Activated CD4-positive, alpha-beta memory T cell treated with anti-CD3 and anti-CD28 coated beads for 36 hours (primary cell): ENCODE measurements around the gene SLC25A13. TPM values are rescaled to one million over a fixed set of nuclear protein-coding genes. Genes with fewer than 3 reads are reported as not detected.

Source experiments
- CTCF ChIA-PET: fragments of 350-600 bp; sonication (Branson Sonifier 250); formaldehyde crosslinking; loops from one replicate; lab custom pipeline; 2021; ENCODE audit warnings: antibody characterized with exemption, inconsistent platforms; lab: Charles Lee
- POLR2A ChIA-PET: fragments of 350-600 bp; sonication (Branson Sonifier 250); formaldehyde crosslinking; loops from one replicate; lab custom pipeline; 2021; ENCODE audit warnings: antibody characterized with exemption; lab: Charles Lee
- DNase-seq: peaks from one replicate; pipeline ENCODE4 v3.0.0-alpha.2; 2020
- H3K27ac Mint-ChIP-seq: one replicate; pipeline ENCODE4 v1.8.0; 2021; ENCODE audit warnings: mixed read lengths
- H3K27me3 Mint-ChIP-seq: one replicate; pipeline ENCODE4 v1.8.0; 2021; ENCODE audit warnings: mixed read lengths
- H3K36me3 Mint-ChIP-seq: one replicate; pipeline ENCODE4 v1.8.0; 2021; ENCODE audit warnings: mixed read lengths
- H3K4me1 Mint-ChIP-seq: one replicate; pipeline ENCODE4 v1.8.0; 2021; ENCODE audit warnings: low read depth, mixed read lengths
- H3K4me3 Mint-ChIP-seq: one replicate; pipeline ENCODE4 v1.8.0; 2021; ENCODE audit warnings: mild to moderate bottlenecking, mixed read lengths
- H3K9me3 Mint-ChIP-seq: one replicate; pipeline ENCODE4 v1.8.0; 2021; ENCODE audit warnings: mixed read lengths
- intact Hi-C: fragments of 100-400 bp; cut with micrococcal nuclease; formaldehyde crosslinking; loops from one replicate; pipeline ENCODE4 v1.15.1; 2023
- total RNA-seq, 2 experiments: library from RNA; stranded (reverse); gene quantifications; one replicate each; pipeline ENCODE4 v1.2.3, GENCODE V29; 2021

SLC25A13 gene
- total RNA-seq, 2 experiments from 2014 or later, result 7.5 to 7.9 TPM

DNA sequence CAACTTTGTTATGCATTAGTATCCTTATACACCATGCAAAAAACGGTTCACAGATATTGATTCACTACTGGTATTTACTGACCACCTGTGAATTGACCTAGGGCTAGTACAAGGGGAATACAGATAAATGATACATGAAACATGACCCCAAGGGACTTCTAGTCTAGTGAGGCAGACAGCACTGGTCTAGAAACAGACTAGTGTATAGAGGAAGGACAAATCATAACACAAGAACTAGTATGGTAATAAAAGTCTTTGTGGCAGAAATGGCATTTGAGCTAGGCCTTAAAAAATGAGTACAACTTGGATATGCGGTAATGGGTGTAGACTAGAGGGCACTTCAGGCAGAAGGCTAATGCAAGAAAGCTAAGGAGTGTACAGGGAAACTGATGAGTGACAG is 86.6 kb downstream of the SLC25A13 start:
- DNase-seq, result no peak
- Mint-ChIP-seq H3K27ac (no peak overlapping the region), H3K27me3 (no peaks in the 10 kb centered on the region), H3K4me3 (no peak overlapping the region), H3K4me1 (peaks cover 3% of the 10 kb centered on the region), H3K9me3 (no peaks in the 10 kb centered on the region), H3K36me3 (peaks cover 21% of the 10 kb centered on the region)
- POLR2A ChIA-PET, result no interaction called here
- intact Hi-C loops, result no loop called here
- CTCF ChIA-PET, result no interaction called here

DNA sequence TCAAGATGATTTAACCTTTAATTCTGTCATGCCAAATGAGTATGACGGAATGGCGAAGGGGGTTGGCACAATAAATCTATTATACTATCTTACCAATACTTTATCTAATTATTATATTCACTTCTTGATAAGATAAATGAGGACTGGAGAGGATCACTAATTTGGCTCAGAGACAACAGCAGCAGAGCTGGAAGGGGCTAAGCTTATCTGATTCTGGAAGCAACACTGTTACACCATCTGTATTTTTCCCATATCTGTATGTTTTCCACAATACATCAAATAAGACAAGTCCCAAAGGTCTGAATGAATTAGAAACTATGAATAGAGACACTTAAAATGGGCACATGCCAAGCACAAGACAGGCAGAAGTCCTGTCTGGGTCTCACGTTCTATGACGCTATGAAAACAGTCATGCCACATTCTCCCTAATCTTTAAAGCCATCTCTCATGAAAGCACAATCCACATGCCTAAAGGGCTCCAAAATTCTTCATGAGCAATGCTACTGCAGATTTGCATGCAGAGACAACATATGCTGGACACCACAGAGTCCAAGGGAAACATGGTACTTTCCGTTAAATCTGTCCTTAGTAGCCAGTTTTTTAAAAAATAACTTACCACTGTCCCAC is 88.3 kb downstream of the SLC25A13 start:
- no peaks in the 10 kb centered on the region for H3K27me3 Mint-ChIP-seq
- ChIA-PET POLR2A (no interaction called here), CTCF (no interaction called here)
- intact Hi-C loops, result no loop called here
- H3K4me1 Mint-ChIP-seq, result peaks cover 3% of the 10 kb centered on the region
- no peaks in the 10 kb centered on the region for H3K9me3 Mint-ChIP-seq
- no peak overlapping the region for H3K27ac Mint-ChIP-seq
- peaks cover 31% of the 10 kb centered on the region for H3K36me3 Mint-ChIP-seq
- DNase-seq, result no peak
- H3K4me3 Mint-ChIP-seq, result no peak overlapping the region

- POLR2A ChIA-PET, result no interaction called here
- H3K27me3 Mint-ChIP-seq, result no peaks in the 10 kb centered on the region
- H3K4me3 Mint-ChIP-seq, result no peak overlapping the region
- no peaks in the 10 kb centered on the region for H3K9me3 Mint-ChIP-seq
- H3K4me1 Mint-ChIP-seq, result peaks cover 3% of the 10 kb centered on the region
- intact Hi-C loops, result no loop called here
- no peak for DNase-seq
- CTCF ChIA-PET, result no interaction called here
- peaks cover 33% of the 10 kb centered on the region for H3K36me3 Mint-ChIP-seq
- no peak overlapping the region for H3K27ac Mint-ChIP-seq
These were observed 88.8 kb downstream of the SLC25A13 start for GRCh38 chr7:96233084-96233483.

DNA sequence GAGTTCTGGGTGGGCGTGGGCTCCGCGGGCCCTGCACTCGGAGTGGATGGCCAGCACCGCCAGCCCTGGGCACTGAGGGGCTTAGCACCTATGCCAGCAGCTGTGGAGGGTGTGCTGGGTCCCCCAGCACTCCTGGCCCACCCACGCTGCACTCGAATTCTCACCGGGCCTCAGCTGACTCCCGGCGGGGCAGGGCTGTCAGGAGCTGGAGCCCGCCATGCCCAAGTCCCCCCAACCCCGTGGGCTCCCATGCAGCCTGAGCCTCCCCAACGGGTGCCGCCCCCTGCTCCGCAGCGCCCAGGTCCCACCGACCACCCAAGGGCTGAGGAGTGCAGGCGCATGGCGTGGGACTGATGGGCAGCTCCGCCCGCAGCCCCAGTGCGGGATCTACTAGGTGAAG is 93.1 kb downstream of the SLC25A13 start:
- CTCF ChIA-PET, result no interaction called here
- H3K36me3 Mint-ChIP-seq, result peaks cover 28% of the 10 kb centered on the region
- no peaks in the 10 kb centered on the region for H3K9me3 Mint-ChIP-seq
- intact Hi-C loops, result no loop called here
- peaks cover 3% of the 10 kb centered on the region for H3K4me1 Mint-ChIP-seq
- no peak for DNase-seq
- H3K27ac Mint-ChIP-seq, result no peak overlapping the region
- POLR2A ChIA-PET, result no interaction called here
- H3K27me3 Mint-ChIP-seq, result no peaks in the 10 kb centered on the region
- no peak overlapping the region for H3K4me3 Mint-ChIP-seq

DNA sequence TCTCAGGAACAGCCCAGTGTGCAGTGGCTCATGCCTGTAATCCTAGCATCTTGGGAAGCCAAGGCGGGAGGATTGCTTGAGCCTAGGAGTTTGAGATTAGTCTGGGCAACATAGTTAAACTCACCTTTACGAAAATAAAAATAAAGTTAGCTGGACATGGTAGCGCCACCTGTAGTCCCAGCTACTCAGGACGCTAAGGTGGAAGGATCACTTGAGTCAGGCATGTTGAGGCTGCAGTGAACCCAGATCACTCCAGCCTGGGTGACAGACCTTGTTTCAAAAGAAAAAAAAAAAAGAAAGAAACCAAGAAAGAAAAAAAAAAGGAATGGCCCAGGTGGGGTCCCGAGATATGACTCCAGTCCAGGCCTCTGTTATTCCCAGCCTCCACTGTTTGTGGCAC is 96.6 kb downstream of the SLC25A13 start:
- ChIA-PET CTCF (interaction anchor here (1.1 kb wide), 1 partner anchor 42 kb away, joined by 4 read pairs; no protein-coding TSS in a partner anchor), POLR2A (no interaction called here)
- H3K4me3 Mint-ChIP-seq, result no peak overlapping the region
- H3K27me3 Mint-ChIP-seq, result no peaks in the 10 kb centered on the region
- no peak overlapping the region for H3K27ac Mint-ChIP-seq
- peaks cover 3% of the 10 kb centered on the region for H3K4me1 Mint-ChIP-seq
- DNase-seq, result no peak
- peaks cover 12% of the 10 kb centered on the region for H3K36me3 Mint-ChIP-seq
- no peaks in the 10 kb centered on the region for H3K9me3 Mint-ChIP-seq
- intact Hi-C loops, result no loop called here

DNA sequence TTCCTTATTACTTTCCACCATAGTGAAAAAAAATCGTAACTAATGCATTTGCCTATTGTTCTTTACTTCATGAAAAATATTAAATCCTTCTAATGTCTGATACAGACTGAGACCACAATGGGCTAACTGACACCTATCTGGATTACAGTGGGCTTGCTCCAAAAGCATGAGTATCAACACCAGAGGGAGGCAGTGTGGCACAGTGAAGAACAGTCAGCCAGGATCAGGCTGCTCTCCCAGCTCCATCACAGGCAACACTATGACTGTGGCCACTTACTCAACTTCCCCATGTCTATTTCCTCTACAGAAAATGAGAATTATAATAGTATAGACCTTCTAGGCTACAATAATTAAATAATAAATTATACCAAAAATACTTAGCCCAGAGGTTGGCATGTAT is 97.2 kb downstream of the SLC25A13 start:
- peaks cover 3% of the 10 kb centered on the region for H3K4me1 Mint-ChIP-seq
- H3K4me3 Mint-ChIP-seq, result no peak overlapping the region
- no peaks in the 10 kb centered on the region for H3K27me3 Mint-ChIP-seq
- H3K27ac Mint-ChIP-seq, result no peak overlapping the region
- H3K9me3 Mint-ChIP-seq, result no peaks in the 10 kb centered on the region
- DNase-seq, result peak; percentile 13
- intact Hi-C loops, result loop anchor here (1.0 kb wide), 1 partner anchor 148 kb away; no protein-coding TSS in a partner anchor
- POLR2A ChIA-PET, result no interaction called here
- peaks cover 9% of the 10 kb centered on the region for H3K36me3 Mint-ChIP-seq
- CTCF ChIA-PET, result interaction anchor here (1.1 kb wide), 1 partner anchor 42 kb away, joined by 4 read pairs; no protein-coding TSS in a partner anchor

GRCh38 chr7:96224073-96224472 is 97.8 kb downstream of the SLC25A13 start:
- H3K9me3 Mint-ChIP-seq, result no peaks in the 10 kb centered on the region
- no peak overlapping the region for H3K4me3 Mint-ChIP-seq
- DNase-seq, result no peak
- H3K27ac Mint-ChIP-seq, result no peak overlapping the region
- intact Hi-C loops, result loop anchor here (1.0 kb wide), 1 partner anchor 148 kb away; no protein-coding TSS in a partner anchor
- peaks cover 3% of the 10 kb centered on the region for H3K36me3 Mint-ChIP-seq
- POLR2A ChIA-PET, result no interaction called here
- H3K27me3 Mint-ChIP-seq, result no peaks in the 10 kb centered on the region
- H3K4me1 Mint-ChIP-seq, result peaks cover 3% of the 10 kb centered on the region
- CTCF ChIA-PET, result interaction anchor here (1.1 kb wide), 1 partner anchor 43 kb away, joined by 4 read pairs; no protein-coding TSS in a partner anchor

- intact Hi-C loops, result no loop called here
- Mint-ChIP-seq H3K9me3 (no peaks in the 10 kb centered on the region), H3K4me3 (no peak overlapping the region), H3K36me3 (no peaks in the 10 kb centered on the region), H3K4me1 (peaks cover 3% of the 10 kb centered on the region), H3K27ac (no peak overlapping the region), H3K27me3 (no peaks in the 10 kb centered on the region)
- DNase-seq, result no peak
- POLR2A ChIA-PET, result no interaction called here
- CTCF ChIA-PET, result no interaction called here
These were observed 100.0 kb downstream of the SLC25A13 start for GRCh38 chr7:96221888-96222287.

DNA sequence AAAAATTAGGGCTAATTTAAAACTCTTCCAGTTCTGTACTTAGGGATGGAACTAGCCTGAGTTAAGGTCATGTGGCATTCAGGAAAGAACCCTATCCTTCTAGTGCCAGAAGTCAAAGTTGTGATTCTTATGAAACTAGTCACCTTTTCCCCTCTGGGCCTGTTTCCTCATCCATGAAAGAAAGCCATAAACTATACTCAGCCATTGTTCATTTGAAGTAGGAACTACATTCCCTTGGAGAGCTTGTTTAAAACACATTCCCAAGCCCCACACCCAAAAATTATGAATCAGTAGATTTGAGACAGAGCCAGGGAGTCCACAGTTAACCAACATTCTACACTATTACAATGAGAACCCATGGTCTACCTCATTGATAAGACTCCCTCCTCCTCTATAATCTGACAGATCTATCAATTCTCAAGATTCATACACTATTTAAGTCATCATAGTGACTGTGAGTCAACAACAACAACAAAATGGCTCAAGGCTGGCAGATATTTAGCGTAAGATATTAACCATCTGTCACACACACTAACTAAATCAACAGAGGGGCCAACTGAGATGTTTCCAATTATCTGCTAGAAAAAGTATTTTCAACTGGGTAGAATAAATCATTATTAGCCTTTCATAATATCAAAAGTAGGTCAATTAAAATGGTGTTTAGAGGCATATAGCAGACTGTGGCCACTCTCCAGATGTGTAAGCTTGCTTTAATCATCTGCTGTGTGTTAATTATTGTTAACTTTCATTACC is 102.3 kb downstream of the SLC25A13 start:
- Mint-ChIP-seq H3K4me1 (peaks cover 2% of the 10 kb centered on the region), H3K27ac (no peak overlapping the region), H3K36me3 (peaks cover 7% of the 10 kb centered on the region), H3K27me3 (no peaks in the 10 kb centered on the region), H3K9me3 (peaks cover 4% of the 10 kb centered on the region), H3K4me3 (no peak overlapping the region)
- no peak for DNase-seq
- intact Hi-C loops, result no loop called here
- ChIA-PET CTCF (no interaction called here), POLR2A (no interaction called here)

DNA sequence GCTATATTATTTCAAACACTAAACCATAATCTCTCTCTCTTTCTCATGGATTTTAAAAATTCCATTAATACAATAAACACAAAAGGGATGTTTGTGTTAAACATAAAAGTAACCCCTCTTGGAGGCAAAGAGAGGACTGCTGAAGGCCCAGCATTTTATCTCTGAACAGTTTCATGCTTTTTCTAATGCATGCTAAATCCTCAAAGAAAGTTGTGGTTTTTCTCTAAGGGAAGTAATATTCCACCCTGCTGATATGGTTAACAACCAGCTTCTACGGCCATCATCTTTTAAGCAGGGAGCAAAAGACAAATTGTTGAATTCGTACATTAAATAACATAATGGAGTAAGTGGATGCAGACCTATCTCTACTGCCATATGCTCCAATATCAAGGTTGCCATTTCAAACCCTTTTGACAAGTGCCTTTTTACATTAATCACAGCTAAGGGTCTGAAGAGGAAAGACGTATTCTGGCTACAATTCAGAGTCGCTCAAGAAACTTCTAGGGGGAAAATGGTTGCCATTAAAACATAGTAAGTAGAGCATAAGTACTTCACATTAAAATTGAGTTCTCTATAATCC is 103.1 kb downstream of the SLC25A13 start:
- Mint-ChIP-seq H3K36me3 (peaks cover 7% of the 10 kb centered on the region), H3K27ac (no peak overlapping the region), H3K4me1 (no peaks in the 10 kb centered on the region), H3K27me3 (no peaks in the 10 kb centered on the region), H3K9me3 (peaks cover 4% of the 10 kb centered on the region), H3K4me3 (no peak overlapping the region)
- CTCF ChIA-PET, result no interaction called here
- POLR2A ChIA-PET, result no interaction called here
- intact Hi-C loops, result no loop called here
- no peak for DNase-seq

GRCh38 chr7:96217147-96217546 is 104.8 kb downstream of the SLC25A13 start:
- intact Hi-C loops, result no loop called here
- ChIA-PET CTCF (no interaction called here), POLR2A (no interaction called here)
- H3K4me1 Mint-ChIP-seq, result no peaks in the 10 kb centered on the region
- peaks cover 7% of the 10 kb centered on the region for H3K36me3 Mint-ChIP-seq
- no peaks in the 10 kb centered on the region for H3K27me3 Mint-ChIP-seq
- no peak for DNase-seq
- H3K9me3 Mint-ChIP-seq, result peaks cover 4% of the 10 kb centered on the region
- H3K4me3 Mint-ChIP-seq, result no peak overlapping the region
- no peak overlapping the region for H3K27ac Mint-ChIP-seq

DNA sequence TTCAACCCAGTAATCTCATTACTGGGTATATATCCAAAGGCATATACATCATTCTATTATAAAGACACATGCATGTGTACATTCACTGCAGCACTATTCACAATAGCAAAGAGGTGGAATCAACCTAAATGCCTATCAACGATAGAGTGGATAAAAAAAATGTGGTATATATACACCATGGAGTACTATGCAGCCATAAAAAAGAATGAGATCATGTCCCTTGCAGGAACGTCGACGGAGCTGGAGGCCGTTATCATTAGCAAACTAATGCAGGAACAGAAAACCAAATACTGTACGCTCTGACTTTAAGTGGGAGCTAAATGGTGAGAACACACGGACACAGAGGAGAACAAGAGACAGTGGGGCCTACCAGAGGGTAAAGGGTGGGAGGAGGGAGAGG is 105.5 kb downstream of the SLC25A13 start:
- CTCF ChIA-PET, result no interaction called here
- no peaks in the 10 kb centered on the region for H3K4me1 Mint-ChIP-seq
- no peak overlapping the region for H3K4me3 Mint-ChIP-seq
- H3K36me3 Mint-ChIP-seq, result peaks cover 7% of the 10 kb centered on the region
- H3K9me3 Mint-ChIP-seq, result peaks cover 4% of the 10 kb centered on the region
- POLR2A ChIA-PET, result no interaction called here
- DNase-seq, result no peak
- H3K27me3 Mint-ChIP-seq, result no peaks in the 10 kb centered on the region
- intact Hi-C loops, result no loop called here
- no peak overlapping the region for H3K27ac Mint-ChIP-seq
